Head of caudate nucleus (tissue), 42 donors: ENCODE results near the gene ATG4A.

Experiments
- DNase-seq, 42 donors: peaks; one replicate each; pipeline versions ENCODE4 v3.0.0 to v3.0.0-alpha.2; 2020 to 2021; ENCODE audit warnings: mixed read lengths in 7 of 42
- intact Hi-C: fragments of 100-400 bp; cut with DNase I; formaldehyde crosslinking; loops from one replicate; pipeline ENCODE4 v1.15.0; 2022

Gene ATG4A, protein sequence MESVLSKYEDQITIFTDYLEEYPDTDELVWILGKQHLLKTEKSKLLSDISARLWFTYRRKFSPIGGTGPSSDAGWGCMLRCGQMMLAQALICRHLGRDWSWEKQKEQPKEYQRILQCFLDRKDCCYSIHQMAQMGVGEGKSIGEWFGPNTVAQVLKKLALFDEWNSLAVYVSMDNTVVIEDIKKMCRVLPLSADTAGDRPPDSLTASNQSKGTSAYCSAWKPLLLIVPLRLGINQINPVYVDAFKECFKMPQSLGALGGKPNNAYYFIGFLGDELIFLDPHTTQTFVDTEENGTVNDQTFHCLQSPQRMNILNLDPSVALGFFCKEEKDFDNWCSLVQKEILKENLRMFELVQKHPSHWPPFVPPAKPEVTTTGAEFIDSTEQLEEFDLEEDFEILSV

DNA sequence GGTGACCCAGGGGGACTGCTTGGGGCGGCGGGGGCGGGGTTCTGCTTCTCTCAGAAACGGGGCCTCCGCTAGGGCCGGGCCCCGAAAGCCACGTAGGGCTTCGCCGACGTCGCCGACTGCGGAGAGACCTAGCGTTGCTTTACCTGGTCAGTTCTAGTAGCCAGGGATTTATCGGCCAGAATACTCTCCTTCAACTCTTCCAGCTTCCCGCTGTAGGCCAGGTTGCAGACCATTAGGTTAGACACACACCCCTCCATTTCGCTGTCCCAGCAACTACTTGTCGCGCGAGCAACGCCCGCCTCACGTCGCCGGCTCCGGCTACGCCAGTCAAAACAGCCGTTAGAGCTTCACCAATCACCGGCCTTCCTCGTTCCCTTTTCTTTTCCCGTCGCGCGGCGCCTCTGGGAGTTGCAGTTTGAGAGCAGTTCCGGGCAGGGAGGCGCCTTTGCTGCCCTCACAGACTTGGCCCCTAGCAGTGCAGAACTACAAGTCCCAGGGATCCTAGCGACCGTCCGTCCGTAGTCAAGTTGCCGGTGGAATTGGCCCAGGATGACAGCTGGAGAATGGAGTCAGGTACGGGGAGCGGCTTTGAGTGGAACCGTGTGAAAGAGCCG lies at the start of gene ATG4A, which contains the start of gene PSMD10:
Gene ATG4A, plus strand, starts transcription at position 515 of the 614 bp plus-strand sequence. Its CDS starts 49 bp downstream, at position 564.
Gene PSMD10, minus strand, starts transcription at position 279 of the 614 bp plus-strand sequence. Its CDS starts 22 bp downstream, at position 257.
- intact Hi-C loops = no loop called here
- DNase-seq = peak; percentile 82 to 97 (median 93)

DNA sequence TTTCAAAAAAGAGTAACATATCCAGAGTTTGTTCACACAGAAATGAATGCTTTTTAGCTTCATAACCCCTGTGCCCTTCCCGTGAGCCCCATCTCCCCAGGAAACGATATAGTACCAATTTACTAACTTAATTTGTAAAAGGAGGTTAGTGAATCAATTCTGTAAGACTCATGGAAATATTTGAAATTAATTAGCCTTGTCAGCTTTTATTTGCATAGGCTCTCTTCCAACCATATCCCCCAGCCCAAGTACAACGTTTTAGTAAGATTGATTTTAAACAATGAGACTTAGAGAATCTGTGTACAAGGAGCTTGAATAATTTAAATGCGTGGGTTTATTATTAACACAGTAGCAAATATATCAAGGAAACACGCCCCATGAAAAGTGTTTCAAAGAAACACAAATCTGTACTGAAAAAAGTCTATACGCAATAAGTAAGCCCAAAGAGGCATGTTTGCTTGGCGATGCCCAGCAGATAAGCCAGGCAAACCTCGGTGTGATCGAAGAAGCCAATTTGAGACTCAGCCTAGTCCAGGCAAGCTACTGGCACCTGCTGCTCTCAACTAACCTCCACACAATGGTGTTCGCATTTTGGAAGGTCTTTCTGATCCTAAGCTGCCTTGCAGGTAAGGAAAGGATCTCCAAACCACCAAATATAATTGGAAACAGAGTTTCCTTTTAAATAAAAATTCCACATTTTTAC lies 46.9 kb upstream of the ATG4A start, which contains the start of gene VSIG1:
Gene VSIG1, plus strand, starts transcription at position 512 of the 703 bp plus-strand sequence. Its CDS starts 66 bp downstream, at position 578.
- intact Hi-C loops = no loop called here
- no peak for DNase-seq

DNA sequence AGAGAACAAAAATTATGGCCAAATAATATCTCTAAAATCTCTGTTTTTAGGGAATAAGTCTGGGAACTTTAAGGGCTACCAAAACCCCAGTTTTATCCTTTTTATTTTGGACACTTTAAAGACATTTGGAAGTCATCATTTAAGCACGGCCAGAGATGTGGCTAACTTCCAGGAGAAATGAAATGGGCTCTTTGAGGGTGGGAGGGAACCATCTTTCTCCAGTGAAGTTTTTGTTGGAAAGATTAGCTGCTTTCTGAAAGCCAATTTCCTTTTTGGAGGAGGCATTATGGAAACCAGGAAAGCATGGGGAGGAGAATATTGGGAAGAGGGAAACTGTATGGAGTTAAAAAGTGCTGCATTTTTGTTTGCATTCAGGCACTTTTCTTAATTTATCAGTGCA lies 41.9 kb upstream of the ATG4A start:
- DNase-seq = no peak
- intact Hi-C loops = no loop called here

DNA sequence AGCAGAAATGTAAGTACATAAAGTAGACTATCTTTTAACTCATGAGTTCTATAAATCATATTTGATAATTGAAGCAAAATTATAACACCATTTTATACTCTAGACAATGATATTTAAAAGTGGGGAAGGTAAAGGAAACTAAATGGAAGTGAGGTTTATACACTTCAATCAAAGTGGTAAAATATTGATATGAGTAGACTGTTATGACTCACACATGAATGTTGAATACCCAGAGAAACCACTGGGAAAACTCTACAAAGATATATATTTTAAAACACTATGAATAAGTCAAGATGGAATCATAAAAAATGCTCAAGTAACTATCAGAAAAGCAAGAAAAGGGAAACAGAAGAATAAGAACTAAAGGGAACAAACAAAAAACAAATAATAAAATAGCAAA lies 38.4 kb upstream of the ATG4A start:
- intact Hi-C loops = no loop called here
- no peak for DNase-seq

DNA sequence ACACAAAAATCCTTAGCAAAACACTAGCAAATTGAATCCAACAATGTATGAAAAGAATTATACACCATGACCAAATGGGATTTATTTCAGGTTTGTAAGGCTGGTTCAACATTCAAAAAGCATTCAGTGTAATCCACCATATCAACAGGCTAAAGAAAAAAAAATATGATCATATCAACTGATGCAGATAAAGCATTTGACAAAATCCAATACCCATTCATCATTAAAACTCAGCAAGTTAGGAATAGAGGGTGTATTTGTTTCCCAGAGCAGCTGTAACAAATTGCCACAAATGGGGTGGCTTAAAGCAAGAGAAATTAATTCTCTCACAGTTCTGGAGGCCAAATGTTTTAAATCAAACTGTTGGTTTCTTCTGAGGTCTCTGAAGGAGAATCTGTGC lies 36.0 kb upstream of the ATG4A start:
- no peak for DNase-seq
- intact Hi-C loops = no loop called here

DNA sequence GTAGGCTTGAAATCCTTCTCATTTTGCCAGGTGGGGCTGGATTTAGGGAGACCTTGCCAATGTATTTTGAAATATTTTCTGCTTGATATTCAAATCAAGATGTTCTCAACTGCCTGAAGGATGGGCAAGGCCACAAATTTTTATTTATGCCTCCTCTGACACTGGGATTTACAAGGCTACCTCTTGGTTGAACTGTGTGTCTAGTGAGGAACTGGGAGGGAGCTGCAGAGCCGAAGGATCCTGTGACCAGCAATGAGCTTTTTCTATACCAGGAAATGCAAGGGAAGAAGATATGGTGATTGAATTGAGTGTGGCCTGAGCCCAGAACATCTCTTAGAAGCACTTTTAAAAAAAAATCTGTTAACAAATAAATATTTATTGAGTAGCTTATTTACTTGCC lies 31.8 kb upstream of the ATG4A start:
- intact Hi-C loops = no loop called here

DNA sequence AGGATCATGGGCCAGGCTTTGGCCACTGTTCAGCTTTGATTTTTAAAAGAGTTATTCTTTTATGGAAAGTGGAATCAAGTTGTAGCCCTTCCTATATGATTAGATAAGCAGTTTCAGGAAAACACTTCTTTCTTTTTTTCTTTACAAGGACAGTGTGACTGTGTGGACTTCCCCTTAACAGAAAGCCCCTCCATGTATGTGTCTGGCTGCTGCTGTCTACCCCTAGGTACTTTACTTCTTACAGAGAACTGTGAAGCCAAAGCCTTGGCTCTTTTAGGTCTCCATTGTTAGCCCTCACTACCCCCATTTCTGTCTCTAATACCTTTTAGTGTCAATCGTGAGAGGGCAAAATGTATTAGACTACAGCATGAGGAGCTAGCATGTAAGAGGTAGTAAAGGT lies 27.6 kb upstream of the ATG4A start:
- no peak for DNase-seq
- intact Hi-C loops = no loop called here

More for the DNA sequence above, 31.8 kb upstream of the ATG4A start:
- DNase-seq = no peak

DNA sequence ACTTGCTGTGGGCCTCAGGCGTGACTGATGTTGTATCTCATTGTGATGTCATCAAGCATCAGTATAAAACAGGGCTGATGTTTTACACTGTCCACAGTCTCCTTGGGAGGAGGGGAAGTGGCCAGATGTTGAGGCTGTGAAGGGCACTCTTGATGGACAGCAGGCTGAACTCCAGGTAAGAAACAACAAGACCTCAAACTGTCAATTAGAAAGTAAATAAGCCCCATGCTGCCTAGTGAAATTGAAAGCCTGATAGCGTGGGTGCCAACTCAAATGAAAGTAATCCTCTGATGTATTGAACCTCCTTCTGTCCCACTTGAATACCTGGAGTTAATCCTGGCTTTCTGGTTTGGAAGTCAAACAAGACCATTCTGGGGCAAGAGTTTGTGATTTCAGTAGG lies 27.0 kb upstream of the ATG4A start:
- no peak for DNase-seq
- intact Hi-C loops = no loop called here

DNA sequence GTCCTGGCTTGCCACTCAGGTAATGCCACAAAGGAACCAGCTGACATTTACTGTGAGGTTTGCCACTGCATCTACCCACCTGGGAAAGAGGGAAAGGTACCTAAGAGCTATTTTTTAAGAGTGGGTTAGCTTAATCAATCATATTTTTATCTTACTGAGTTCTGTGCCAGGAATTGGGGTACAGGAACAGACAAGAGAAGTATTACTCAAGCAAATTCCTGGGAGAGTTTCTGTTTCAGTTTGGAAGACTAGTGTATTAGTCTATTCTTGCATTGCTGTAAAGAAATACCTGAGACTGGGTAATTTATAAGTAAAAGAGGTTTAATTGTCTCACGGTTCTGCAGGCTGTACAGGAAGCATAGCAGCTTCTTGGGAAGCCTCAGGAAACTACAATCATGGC lies 23.5 kb upstream of the ATG4A start:
- no peak for DNase-seq
- intact Hi-C loops = no loop called here

DNA sequence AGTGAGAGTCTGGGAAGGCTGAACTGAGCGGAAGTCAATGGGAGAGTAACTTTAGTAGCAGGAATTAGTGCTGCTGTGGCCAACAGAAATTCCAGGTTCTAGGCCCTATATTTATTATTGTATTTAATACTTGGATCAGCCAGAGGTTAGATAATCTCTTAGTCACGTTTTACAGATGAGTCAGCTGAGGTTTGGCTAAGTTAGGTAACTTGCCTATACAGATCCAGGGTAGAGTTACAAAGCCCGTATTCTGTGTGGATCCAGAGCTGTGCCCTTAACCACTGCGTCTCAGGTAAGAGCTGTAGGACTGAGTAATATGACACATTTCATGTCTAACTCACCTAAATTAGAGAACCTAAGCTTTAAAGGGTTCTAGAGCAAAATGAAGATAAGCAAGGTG lies 20.7 kb upstream of the ATG4A start:
- intact Hi-C loops = no loop called here
- no peak for DNase-seq

DNA sequence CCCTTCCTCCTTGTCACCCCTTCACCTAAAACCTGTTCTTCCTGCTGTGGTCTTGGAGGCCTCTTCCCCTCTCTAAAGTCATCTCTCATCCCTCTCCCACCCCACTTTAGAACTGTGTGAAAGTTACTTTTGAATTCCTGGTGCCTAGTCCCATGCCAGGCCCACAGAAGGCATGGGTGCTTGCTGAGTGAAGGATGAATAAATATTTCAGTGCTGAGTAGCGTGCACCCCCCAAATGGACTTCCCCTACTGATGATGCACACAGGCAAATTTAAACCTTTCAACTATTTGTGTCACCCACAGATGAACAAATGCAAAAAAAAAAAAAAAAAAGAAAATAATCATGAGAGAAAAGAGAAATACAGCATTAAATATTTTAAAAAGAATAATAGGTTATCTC lies 20.0 kb upstream of the ATG4A start:
- DNase-seq = no peak

DNA sequence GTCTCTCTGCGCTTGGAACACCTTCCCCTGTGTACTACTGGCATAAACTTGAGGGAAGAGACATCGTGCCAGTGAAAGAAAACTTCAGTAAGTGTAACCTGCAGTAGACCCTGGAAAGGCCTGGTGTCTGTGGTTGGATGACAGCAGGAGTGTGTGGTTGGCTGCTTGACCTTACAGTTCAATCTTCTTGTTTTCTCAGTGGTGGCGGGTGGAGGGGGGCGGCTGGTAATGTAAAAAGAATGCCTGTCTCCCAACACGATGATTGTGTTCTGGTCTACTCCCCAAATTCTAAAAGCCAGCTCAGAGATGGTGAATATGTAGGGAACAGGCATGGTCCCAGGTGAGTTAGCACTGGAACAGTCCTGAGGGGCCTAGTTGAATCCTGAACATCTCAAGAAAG lies 18.8 kb upstream of the ATG4A start:
- DNase-seq = no peak
- intact Hi-C loops = no loop called here

More for the DNA sequence above, 20.0 kb upstream of the ATG4A start:
- intact Hi-C loops = no loop called here

DNA sequence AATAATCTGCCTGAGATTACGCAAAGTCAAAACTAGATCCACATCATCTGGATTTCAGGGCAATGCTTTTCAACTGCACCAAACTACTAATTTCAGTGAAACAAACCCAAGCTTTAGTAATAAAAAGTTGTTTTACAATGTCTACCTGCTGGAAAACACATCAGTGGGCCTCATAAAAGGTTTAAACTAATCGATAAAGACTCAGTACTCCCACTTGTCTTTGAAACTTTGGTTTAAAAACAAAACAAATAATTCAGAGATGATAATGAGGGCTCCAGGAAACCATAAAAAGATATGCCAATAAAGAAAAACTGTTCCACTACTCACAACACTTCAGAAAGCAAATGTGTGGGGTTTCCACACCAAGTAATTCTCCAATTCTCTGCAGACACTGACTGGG lies 10.5 kb upstream of the ATG4A start:
- no peak for DNase-seq
- intact Hi-C loops = no loop called here

DNA sequence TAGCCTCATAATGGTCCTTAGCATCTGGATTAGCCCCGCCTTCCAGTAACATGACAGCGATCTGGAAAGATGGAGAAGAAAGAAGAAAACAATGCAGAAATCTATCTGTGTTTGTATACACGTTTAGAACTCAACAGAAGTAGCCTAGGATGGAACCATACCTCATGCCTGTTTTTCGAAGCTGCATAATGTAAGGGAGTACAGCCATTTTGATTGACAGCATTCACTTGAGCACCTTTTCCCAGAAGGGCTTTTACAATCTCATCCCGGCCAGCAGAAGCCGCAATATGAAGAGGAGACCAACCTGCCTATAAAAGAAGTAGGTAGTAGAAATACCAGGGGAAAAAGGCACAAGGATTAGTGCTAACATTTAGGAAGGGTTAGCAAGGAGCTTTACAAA lies 3.8 kb upstream of the ATG4A start:
- no peak for DNase-seq
- intact Hi-C loops = no loop called here

DNA sequence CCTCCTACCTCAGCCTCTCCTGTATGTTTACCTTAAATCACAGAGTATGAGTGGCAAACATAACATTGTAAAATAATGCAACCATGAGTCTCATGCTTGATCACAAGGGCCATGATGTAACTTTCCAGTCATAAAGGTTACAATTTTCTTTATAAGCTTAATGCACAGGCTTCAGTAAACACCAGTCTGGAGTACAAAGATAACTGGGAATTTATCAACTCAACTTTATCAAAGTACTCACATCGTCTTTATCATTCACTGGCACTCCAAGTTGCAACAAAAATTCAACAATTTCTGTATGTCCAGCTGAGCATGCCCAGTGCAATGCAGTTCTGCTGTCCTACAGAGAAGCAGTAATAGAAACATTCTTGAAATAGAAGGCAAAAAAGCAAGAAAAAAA lies 3.1 kb upstream of the ATG4A start:
- no peak for DNase-seq
- intact Hi-C loops = no loop called here

DNA sequence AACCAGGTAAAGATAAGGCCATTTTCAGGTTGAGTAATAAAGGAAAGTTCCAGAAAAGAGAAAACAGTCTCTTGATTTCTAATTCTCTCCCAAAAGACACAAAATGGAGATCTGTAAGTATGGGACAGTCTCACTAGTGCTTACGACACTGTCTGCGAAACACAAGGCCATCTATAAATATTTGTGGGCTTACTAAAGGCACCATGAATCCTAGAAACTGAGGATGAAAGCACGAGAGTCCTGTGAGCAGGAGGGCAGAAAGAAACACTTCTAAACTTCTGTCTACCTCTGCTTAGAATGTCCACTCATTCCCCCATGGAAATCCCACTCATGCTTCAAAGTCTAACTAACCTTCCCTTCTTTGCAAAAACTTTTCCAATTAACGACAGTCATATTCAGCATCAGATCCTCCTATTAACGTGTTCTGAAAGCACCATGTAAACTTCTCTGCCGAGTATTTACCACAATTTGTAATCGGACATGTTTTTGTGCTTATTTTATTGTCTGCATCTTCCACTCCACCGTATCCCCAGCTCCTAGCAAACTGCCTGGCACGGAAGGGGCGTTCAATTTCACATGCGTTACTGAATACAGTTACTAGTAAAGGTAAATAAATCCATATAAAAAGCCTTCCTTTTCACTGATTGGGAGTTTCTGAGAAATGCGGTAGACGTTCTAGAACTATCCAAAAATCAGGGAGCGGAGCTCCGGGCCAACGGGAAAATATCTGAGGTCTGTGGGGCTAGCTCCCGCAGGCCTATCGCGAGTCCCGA lies 901 bp upstream of the ATG4A start:
- no peak for DNase-seq
- intact Hi-C loops = no loop called here

DNA sequence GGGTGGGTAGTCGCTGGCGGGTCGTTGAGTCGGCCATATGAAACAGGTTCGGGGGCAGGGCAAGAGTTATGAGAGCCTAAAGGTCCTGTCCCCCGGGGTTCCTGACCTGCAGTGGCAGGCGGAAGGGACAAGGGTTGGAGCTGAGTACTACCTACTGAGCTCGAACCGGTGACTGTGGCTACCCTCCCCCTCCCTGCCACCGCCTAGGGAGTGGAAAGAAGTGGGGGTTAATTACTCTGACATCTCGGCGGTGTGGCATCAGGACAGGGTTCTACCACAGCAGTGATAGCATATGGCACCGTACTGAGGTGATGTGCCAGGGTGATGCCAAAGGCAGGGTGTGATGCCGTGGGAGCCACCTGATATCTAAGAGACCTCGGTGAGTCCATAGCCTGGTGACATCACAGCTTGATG lies 307 bp downstream of the ATG4A start:
- DNase-seq = peak in 6 of 42 donors; percentile 14 to 38 (median 32)
- intact Hi-C loops = no loop called here

DNA sequence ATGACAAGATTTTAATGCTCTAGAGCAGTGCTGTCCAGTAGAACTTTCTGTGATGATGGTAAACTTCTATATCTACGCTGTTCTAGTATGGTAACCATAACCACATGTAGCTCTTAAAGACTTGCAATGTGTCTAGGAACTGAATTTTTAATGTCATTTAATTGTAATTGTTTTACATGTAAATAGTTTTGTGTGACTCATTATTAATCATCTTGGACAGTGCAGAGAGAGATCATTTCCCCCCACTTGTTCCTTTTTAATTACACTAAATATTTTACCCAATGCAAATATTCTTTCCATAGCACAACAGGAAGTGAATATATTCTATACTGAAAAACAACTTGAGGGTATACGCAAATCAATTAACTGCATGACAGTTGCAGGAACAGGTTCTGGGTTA lies 5.8 kb downstream of the ATG4A start:
- intact Hi-C loops = no loop called here
- DNase-seq = no peak

DNA sequence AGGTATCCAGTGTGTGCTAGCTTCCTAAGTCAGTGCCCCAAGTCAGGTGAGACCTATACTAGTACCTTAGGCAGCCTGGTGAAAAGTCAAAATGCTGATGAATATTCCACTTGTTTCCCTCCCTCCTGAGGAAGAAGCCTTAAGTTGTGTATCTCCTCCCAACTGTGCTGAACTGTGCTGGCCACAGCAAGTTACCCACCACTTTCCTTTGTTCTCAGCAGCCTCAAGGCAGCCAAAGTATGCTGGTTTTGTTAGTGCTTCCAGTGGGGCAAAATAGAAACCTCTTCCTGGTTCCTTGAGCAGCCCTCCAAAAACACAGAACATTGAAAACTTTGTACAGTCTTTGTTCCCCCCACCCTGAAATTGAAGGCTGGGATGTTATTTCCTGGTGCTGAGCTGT lies 13.9 kb downstream of the ATG4A start:
- DNase-seq = no peak
- intact Hi-C loops = no loop called here
